ENCODE results near the gene HP1BP3.
A peak's percentile ranks its signal among the peaks of the same experiment; 100 is the strongest.

Gene HP1BP3

GRCh38 chr1:20711285-20712214 is 75.6 kb downstream of the HP1BP3 start:
- DNase-seq (ENCODE audit: low spot score): no peak

GRCh38 chr1:20710469-20711284 is 76.4 kb downstream of the HP1BP3 start:
- DNase-seq (ENCODE audit: low spot score): no peak

GRCh38 chr1:20709868-20710267 is 77.2 kb downstream of the HP1BP3 start:
- no peak for DNase-seq (ENCODE audit: low spot score)

- DNase-seq (ENCODE audit: low spot score): no peak
Observed at GRCh38 chr1:20708891-20709290, 78.2 kb downstream of the HP1BP3 start.

- no peak for DNase-seq (ENCODE audit: low spot score)
Observed at GRCh38 chr1:20708057-20708456, 79.0 kb downstream of the HP1BP3 start.

- DNase-seq (ENCODE audit: low spot score): no peak
Observed at GRCh38 chr1:20706841-20707240, 80.3 kb downstream of the HP1BP3 start.

GRCh38 chr1:20705203-20705755 is 81.8 kb downstream of the HP1BP3 start:
- no peak for DNase-seq (ENCODE audit: low spot score)

- no peak for DNase-seq (ENCODE audit: low spot score)
Observed at GRCh38 chr1:20704390-20705202, 82.5 kb downstream of the HP1BP3 start.

- no peak for DNase-seq (ENCODE audit: low spot score)
Observed at GRCh38 chr1:20703124-20703756, 83.9 kb downstream of the HP1BP3 start.

- peak; percentile 47 for DNase-seq (ENCODE audit: low spot score)
Observed at GRCh38 chr1:20702416-20702815, 84.7 kb downstream of the HP1BP3 start.

- no peak for DNase-seq (ENCODE audit: low spot score)
Observed at GRCh38 chr1:20701847-20702246, 85.3 kb downstream of the HP1BP3 start.

GRCh38 chr1:20701446-20701845 is 85.7 kb downstream of the HP1BP3 start:
- no peak for DNase-seq (ENCODE audit: low spot score)

GRCh38 chr1:20700636-20701215 is 86.4 kb downstream of the HP1BP3 start:
- DNase-seq (ENCODE audit: low spot score): no peak

- no peak for DNase-seq (ENCODE audit: low spot score)
Observed at GRCh38 chr1:20699558-20699957, 87.5 kb downstream of the HP1BP3 start.

GRCh38 chr1:20698195-20698910 is 88.8 kb downstream of the HP1BP3 start:
- peak; percentile 50 for DNase-seq (ENCODE audit: low spot score)

- no peak for DNase-seq (ENCODE audit: low spot score)
Observed at GRCh38 chr1:20697563-20697962, 89.5 kb downstream of the HP1BP3 start.

- peak; percentile 95 for DNase-seq (ENCODE audit: low spot score)
Observed at GRCh38 chr1:20696397-20697333, 90.4 kb downstream of the HP1BP3 start.

- no peak for DNase-seq (ENCODE audit: low spot score)
Observed at GRCh38 chr1:20695515-20695914, 91.6 kb downstream of the HP1BP3 start.

GRCh38 chr1:20693623-20694022 is 93.5 kb downstream of the HP1BP3 start:
- DNase-seq (ENCODE audit: low spot score): no peak

Data from GM03348 (cell line).